ENCODE measurements around the gene ZNF211.

The ZNF211 gene

GRCh38 chr19:57675881-57676280 lies 42.9 kb downstream of the ZNF211 start:
- no peak for DNase-seq
- H3K27ac Mint-ChIP-seq = no peak overlapping the region
- peaks cover 34% of the 10 kb centered on the region for H3K27me3 Mint-ChIP-seq
- no peaks in the 10 kb centered on the region for H3K4me1 Mint-ChIP-seq (ENCODE audit: low read depth)
- peaks cover 16% of the 10 kb centered on the region for H3K36me3 Mint-ChIP-seq (ENCODE audit: low read depth)
- peaks cover 36% of the 10 kb centered on the region for H3K9me3 Mint-ChIP-seq
- no peak overlapping the region for H3K4me3 Mint-ChIP-seq

GRCh38 chr19:57682226-57682766 lies 49.3 kb downstream of the ZNF211 start:
- H3K4me3 Mint-ChIP-seq = peak overlapping the region; percentile 94
- H3K27me3 Mint-ChIP-seq = peaks cover 8% of the 10 kb centered on the region
- peaks cover 74% of the 10 kb centered on the region for H3K36me3 Mint-ChIP-seq (ENCODE audit: low read depth)
- no peak for DNase-seq
- peaks cover 31% of the 10 kb centered on the region for H3K4me1 Mint-ChIP-seq (ENCODE audit: low read depth)
- peaks cover 69% of the 10 kb centered on the region for H3K9me3 Mint-ChIP-seq
- H3K27ac Mint-ChIP-seq = peak overlapping the region; percentile 94

GRCh38 chr19:57686727-57687126 lies 53.8 kb downstream of the ZNF211 start:
- Mint-ChIP-seq H3K4me1 (ENCODE audit: low read depth) (peaks cover 27% of the 10 kb centered on the region), H3K36me3 (ENCODE audit: low read depth) (peaks cover 96% of the 10 kb centered on the region), H3K27ac (no peak overlapping the region), H3K27me3 (no peaks in the 10 kb centered on the region), H3K4me3 (no peak overlapping the region), H3K9me3 (peaks cover 87% of the 10 kb centered on the region)
- DNase-seq = no peak

GRCh38 chr19:57687363-57688010 lies 54.5 kb downstream of the ZNF211 start:
- Mint-ChIP-seq H3K27me3 (no peaks in the 10 kb centered on the region), H3K9me3 (peaks cover 82% of the 10 kb centered on the region), H3K4me1 (ENCODE audit: low read depth) (peaks cover 20% of the 10 kb centered on the region), H3K4me3 (no peak overlapping the region), H3K27ac (no peak overlapping the region), H3K36me3 (ENCODE audit: low read depth) (peaks cover 93% of the 10 kb centered on the region)
- DNase-seq = no peak

- no peaks in the 10 kb centered on the region for H3K27me3 Mint-ChIP-seq
- H3K4me1 Mint-ChIP-seq (ENCODE audit: low read depth) = peaks cover 13% of the 10 kb centered on the region
- no peak overlapping the region for H3K27ac Mint-ChIP-seq
- H3K4me3 Mint-ChIP-seq = no peak overlapping the region
- peaks cover 81% of the 10 kb centered on the region for H3K9me3 Mint-ChIP-seq
- no peak for DNase-seq
- peaks cover 93% of the 10 kb centered on the region for H3K36me3 Mint-ChIP-seq (ENCODE audit: low read depth)
These were observed 55.2 kb downstream of the ZNF211 start for GRCh38 chr19:57688011-57688763.

GRCh38 chr19:57689750-57690149 lies 56.8 kb downstream of the ZNF211 start:
- peaks cover 93% of the 10 kb centered on the region for H3K36me3 Mint-ChIP-seq (ENCODE audit: low read depth)
- no peak for DNase-seq
- peaks cover 79% of the 10 kb centered on the region for H3K9me3 Mint-ChIP-seq

More at GRCh38 chr19:57689750-57690149, 56.8 kb downstream of the ZNF211 start:
- Mint-ChIP-seq H3K4me1 (ENCODE audit: low read depth) (no peaks in the 10 kb centered on the region), H3K27ac (no peak overlapping the region), H3K4me3 (no peak overlapping the region), H3K27me3 (no peaks in the 10 kb centered on the region)

All from activated T-cell treated with anti-CD3 and anti-CD28 coated beads, Interleukin-2, amount 50 U/mL, for 24 hours (primary cell).